SKM-1 (cell line): Measurements from ENCODE around the gene EFNA4.

Source experiments
- DNase-seq: peaks from one replicate; lab custom pipeline; 2025; ENCODE audit not compliant: unreplicated experiment; lab: John Stamatoyannopoulos, UW

Gene EFNA4

GRCh38 chr1:155085504-155086127 is 22.1 kb downstream of the EFNA4 start:
- no peak for DNase-seq

- peak; percentile 39 for DNase-seq
These were observed 22.7 kb downstream of the EFNA4 start for GRCh38 chr1:155086128-155086741.

GRCh38 chr1:155086856-155087535 is 23.5 kb downstream of the EFNA4 start:
- DNase-seq: no peak

- DNase-seq: peak; percentile 60
These were observed 27.8 kb downstream of the EFNA4 start for GRCh38 chr1:155091071-155092051.

GRCh38 chr1:155092131-155092530 is 28.6 kb downstream of the EFNA4 start:
- no peak for DNase-seq

GRCh38 chr1:155092641-155093040 is 29.1 kb downstream of the EFNA4 start:
- no peak for DNase-seq

GRCh38 chr1:155093911-155094621 is 30.5 kb downstream of the EFNA4 start:
- DNase-seq: peak; percentile 65

- no peak for DNase-seq
These were observed 31.0 kb downstream of the EFNA4 start for GRCh38 chr1:155094622-155094948.

GRCh38 chr1:155099331-155099730 is 35.8 kb downstream of the EFNA4 start:
- no peak for DNase-seq

GRCh38 chr1:155103325-155103724 is 39.8 kb downstream of the EFNA4 start:
- DNase-seq: no peak

GRCh38 chr1:155104605-155105534 is 41.3 kb downstream of the EFNA4 start:
- DNase-seq: no peak

GRCh38 chr1:155105604-155106011 is 42.1 kb downstream of the EFNA4 start:
- DNase-seq: no peak

GRCh38 chr1:155106862-155107261 is 43.3 kb downstream of the EFNA4 start:
- DNase-seq: no peak

GRCh38 chr1:155107309-155108264 is 44.0 kb downstream of the EFNA4 start:
- no peak for DNase-seq

- DNase-seq: no peak
These were observed 44.8 kb downstream of the EFNA4 start for GRCh38 chr1:155108296-155108695.

GRCh38 chr1:155110381-155110780 is 46.8 kb downstream of the EFNA4 start:
- no peak for DNase-seq

- no peak for DNase-seq
These were observed 47.3 kb downstream of the EFNA4 start for GRCh38 chr1:155110826-155111225.

GRCh38 chr1:155113450-155113980 is 50.0 kb downstream of the EFNA4 start:
- DNase-seq: no peak
